ENCODE data around the gene MYO15A. TPM values are rescaled to one million over a fixed set of nuclear protein-coding genes. Genes with fewer than 3 reads are reported as not detected.

MYO15A gene
- total RNA-seq, 1 donor from 2014 or later: 0.20 TPM

- no peak for DNase-seq (ENCODE audit: low read depth, low spot score)
Observed at GRCh38 chr17:18184143-18185031, 75.8 kb downstream of the MYO15A start.

- DNase-seq (ENCODE audit: low read depth, low spot score): no peak
Observed at GRCh38 chr17:18185391-18185790, 76.8 kb downstream of the MYO15A start.

GRCh38 chr17:18185832-18186626, 77.5 kb downstream of the MYO15A start:
- DNase-seq (ENCODE audit: low read depth, low spot score): no peak

GRCh38 chr17:18186627-18186982, 78.0 kb downstream of the MYO15A start:
- no peak for DNase-seq (ENCODE audit: low read depth, low spot score)

- DNase-seq (ENCODE audit: low read depth, low spot score): no peak
Observed at GRCh38 chr17:18187226-18187625, 78.7 kb downstream of the MYO15A start.

- DNase-seq (ENCODE audit: low read depth, low spot score): no peak
Observed at GRCh38 chr17:18187821-18188761, 79.5 kb downstream of the MYO15A start.

GRCh38 chr17:18190628-18191235, 82.2 kb downstream of the MYO15A start:
- no peak for DNase-seq (ENCODE audit: low read depth, low spot score)

- DNase-seq (ENCODE audit: low read depth, low spot score): peak; percentile 33
Observed at GRCh38 chr17:18191236-18191667, 82.7 kb downstream of the MYO15A start.

- no peak for DNase-seq (ENCODE audit: low read depth, low spot score)
Observed at GRCh38 chr17:18191967-18192366, 83.4 kb downstream of the MYO15A start.

- DNase-seq (ENCODE audit: low read depth, low spot score): no peak
Observed at GRCh38 chr17:18194394-18194793, 85.8 kb downstream of the MYO15A start.

GRCh38 chr17:18194804-18195203, 86.2 kb downstream of the MYO15A start:
- DNase-seq (ENCODE audit: low read depth, low spot score): no peak

GRCh38 chr17:18195246-18195645, 86.7 kb downstream of the MYO15A start:
- no peak for DNase-seq (ENCODE audit: low read depth, low spot score)

GRCh38 chr17:18197535-18198194, 89.1 kb downstream of the MYO15A start:
- DNase-seq (ENCODE audit: low read depth, low spot score): no peak

- DNase-seq (ENCODE audit: low read depth, low spot score): no peak
Observed at GRCh38 chr17:18198530-18198929, 90.0 kb downstream of the MYO15A start.

- DNase-seq (ENCODE audit: low read depth, low spot score): no peak
Observed at GRCh38 chr17:18201108-18201507, 92.6 kb downstream of the MYO15A start.

- no peak for DNase-seq (ENCODE audit: low read depth, low spot score)
Observed at GRCh38 chr17:18203308-18203707, 94.8 kb downstream of the MYO15A start.

GRCh38 chr17:18205861-18206260, 97.3 kb downstream of the MYO15A start:
- DNase-seq (ENCODE audit: low read depth, low spot score): no peak

- DNase-seq (ENCODE audit: low read depth, low spot score): no peak
Observed at GRCh38 chr17:18206962-18207361, 98.4 kb downstream of the MYO15A start.

GRCh38 chr17:18208092-18208491, 99.5 kb downstream of the MYO15A start:
- no peak for DNase-seq (ENCODE audit: low read depth, low spot score)

GRCh38 chr17:18213666-18214270, 105.2 kb downstream of the MYO15A start:
- no peak for DNase-seq (ENCODE audit: low read depth, low spot score)
